ENCODE data around the gene TM2D3. TPM values are rescaled to one million over a fixed set of nuclear protein-coding genes. Genes with fewer than 3 reads are reported as not detected.

Gene TM2D3
- total and polyA plus RNA-seq, 7 donors, result 30.4 to 69.6 (median 42.4) TPM

- Histone ChIP-seq H3K4me1 (no peaks in the 10 kb centered on the region), H3K36me3 (ENCODE audit: insufficient read depth in 1 of 2, low read depth in 1 of 2) (peaks cover 9 to 68% of the 10 kb centered on the region in 2 donors), H3K27ac (no peak overlapping the region), H3K9me3 (no peaks in the 10 kb centered on the region), H3K4me3 (no peak overlapping the region), H3K27me3 (ENCODE audit: insufficient read depth in 3 of 3, low read length in 2 of 3) (no peaks in the 10 kb centered on the region)
- intact Hi-C loops (cut with DNase I), result no loop called here
- TF ChIP-seq, protein P1, sequence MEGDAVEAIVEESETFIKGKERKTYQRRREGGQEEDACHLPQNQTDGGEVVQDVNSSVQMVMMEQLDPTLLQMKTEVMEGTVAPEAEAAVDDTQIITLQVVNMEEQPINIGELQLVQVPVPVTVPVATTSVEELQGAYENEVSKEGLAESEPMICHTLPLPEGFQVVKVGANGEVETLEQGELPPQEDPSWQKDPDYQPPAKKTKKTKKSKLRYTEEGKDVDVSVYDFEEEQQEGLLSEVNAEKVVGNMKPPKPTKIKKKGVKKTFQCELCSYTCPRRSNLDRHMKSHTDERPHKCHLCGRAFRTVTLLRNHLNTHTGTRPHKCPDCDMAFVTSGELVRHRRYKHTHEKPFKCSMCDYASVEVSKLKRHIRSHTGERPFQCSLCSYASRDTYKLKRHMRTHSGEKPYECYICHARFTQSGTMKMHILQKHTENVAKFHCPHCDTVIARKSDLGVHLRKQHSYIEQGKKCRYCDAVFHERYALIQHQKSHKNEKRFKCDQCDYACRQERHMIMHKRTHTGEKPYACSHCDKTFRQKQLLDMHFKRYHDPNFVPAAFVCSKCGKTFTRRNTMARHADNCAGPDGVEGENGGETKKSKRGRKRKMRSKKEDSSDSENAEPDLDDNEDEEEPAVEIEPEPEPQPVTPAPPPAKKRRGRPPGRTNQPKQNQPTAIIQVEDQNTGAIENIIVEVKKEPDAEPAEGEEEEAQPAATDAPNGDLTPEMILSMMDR (IDR thresholded peaks at IDR 0.05), result no peak
- no peak for DNase-seq
- ATAC-seq, result no peak
- 93 to 96% (median 95%) methylated on average over 2 of the region's 2 CpGs for WGBS, 3 donors
Observed at GRCh38 chr15:101694261-101694660, 42.1 kb upstream of the TM2D3 start.

GRCh38 chr15:101692801-101693598 lies 40.8 kb upstream of the TM2D3 start:
- H3K4me3 ChIP-seq, result no peak overlapping the region
- 87 to 92% (median 89%) methylated on average over 4 of the region's 4 CpGs for WGBS, 3 donors
- intact Hi-C loops (cut with DNase I), result no loop called here
- no peak overlapping the region for H3K27ac ChIP-seq
- TF ChIP-seq, protein P1 (IDR thresholded peaks at IDR 0.05), result no peak
- no peaks in the 10 kb centered on the region for H3K9me3 ChIP-seq
- ATAC-seq, result no peak
- no peaks in the 10 kb centered on the region for H3K4me1 ChIP-seq
- H3K27me3 ChIP-seq (ENCODE audit: insufficient read depth in 3 of 3, low read length in 2 of 3), result no peaks in the 10 kb centered on the region
- no peak for DNase-seq
- peaks cover 4 to 67% of the 10 kb centered on the region in 2 donors for H3K36me3 ChIP-seq (ENCODE audit: insufficient read depth in 1 of 2, low read depth in 1 of 2)

DNA sequence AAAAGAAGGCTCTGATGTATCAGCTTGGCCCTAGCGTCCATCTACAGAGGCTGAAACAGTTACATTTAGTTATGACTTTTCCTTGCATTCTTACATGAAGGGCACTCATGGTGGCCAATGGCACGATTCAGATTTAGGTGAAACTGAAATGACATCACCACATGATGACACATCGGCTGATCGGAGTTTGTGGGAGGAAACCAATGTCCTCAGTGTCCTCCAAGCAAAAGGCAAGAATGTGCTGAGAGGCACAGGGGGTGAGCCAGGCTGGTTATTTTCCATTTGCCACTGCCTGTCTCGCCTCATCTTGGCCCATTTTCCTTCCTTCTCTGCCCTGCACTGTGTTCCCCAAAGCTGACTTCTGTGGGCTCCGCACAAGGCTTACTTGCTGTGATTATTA lies 37.7 kb upstream of the TM2D3 start:
- Histone ChIP-seq H3K9me3 (no peaks in the 10 kb centered on the region), H3K36me3 (ENCODE audit: insufficient read depth in 1 of 2, low read depth in 1 of 2) (peaks cover 0 to 74% of the 10 kb centered on the region in 2 donors), H3K4me1 (no peaks in the 10 kb centered on the region), H3K27me3 (ENCODE audit: insufficient read depth in 3 of 3, low read length in 2 of 3) (no peaks in the 10 kb centered on the region), H3K4me3 (no peak overlapping the region), H3K27ac (no peak overlapping the region)
- 63 to 74% (median 72%) methylated on average over 6 of the region's 6 CpGs for WGBS, 3 donors
- ATAC-seq (peak in 2 of 4 donors; percentile 22 to 53), DNase-seq (no peak)
- TF ChIP-seq, protein P1 (IDR thresholded peaks at IDR 0.05), result no peak
- intact Hi-C loops (cut with DNase I), result no loop called here

DNA sequence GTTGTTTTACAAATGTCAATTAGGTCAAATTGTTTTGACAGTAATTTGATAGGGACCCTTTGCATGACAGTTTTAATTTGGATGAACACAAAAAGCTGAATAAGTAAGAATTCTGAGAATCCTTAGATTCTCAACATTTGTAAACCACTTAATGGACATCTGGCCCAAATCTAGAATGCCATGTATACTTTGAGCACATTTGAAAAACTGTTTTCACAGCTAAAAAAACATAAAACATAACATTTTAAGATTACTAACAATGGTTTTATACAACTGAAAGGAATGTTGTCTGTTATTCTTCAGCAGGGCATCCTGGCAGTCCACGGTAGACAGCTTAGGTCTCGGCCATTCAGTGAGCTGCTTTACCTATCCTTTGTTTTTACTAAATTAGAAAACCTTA lies 34.5 kb upstream of the TM2D3 start:
- 92 to 95% (median 92%) methylated on average over 2 of the region's 2 CpGs for WGBS, 3 donors
- Histone ChIP-seq H3K9me3 (no peaks in the 10 kb centered on the region), H3K36me3 (ENCODE audit: insufficient read depth in 1 of 2, low read depth in 1 of 2) (peaks cover 0 to 78% of the 10 kb centered on the region in 2 donors), H3K27me3 (ENCODE audit: insufficient read depth in 3 of 3, low read length in 2 of 3) (no peaks in the 10 kb centered on the region), H3K27ac (no peak overlapping the region), H3K4me3 (no peak overlapping the region), H3K4me1 (no peaks in the 10 kb centered on the region)
- intact Hi-C loops (cut with DNase I), result no loop called here
- DNase-seq, result no peak
- TF ChIP-seq, protein P1 (IDR thresholded peaks at IDR 0.05), result no peak
- ATAC-seq, result no peak

All from psoas muscle (tissue), 8 donors.